Measurements from ENCODE around the gene TARS3. TPM values are rescaled to one million over a fixed set of nuclear protein-coding genes. Genes with fewer than 3 reads are reported as not detected.

TARS3 gene
- total and polyA plus RNA-seq, 2 donors (not counting 3 experiments of a cell fraction or from before 2014, with no cell fraction given): 0.91 to 8.2 TPM

DNA sequence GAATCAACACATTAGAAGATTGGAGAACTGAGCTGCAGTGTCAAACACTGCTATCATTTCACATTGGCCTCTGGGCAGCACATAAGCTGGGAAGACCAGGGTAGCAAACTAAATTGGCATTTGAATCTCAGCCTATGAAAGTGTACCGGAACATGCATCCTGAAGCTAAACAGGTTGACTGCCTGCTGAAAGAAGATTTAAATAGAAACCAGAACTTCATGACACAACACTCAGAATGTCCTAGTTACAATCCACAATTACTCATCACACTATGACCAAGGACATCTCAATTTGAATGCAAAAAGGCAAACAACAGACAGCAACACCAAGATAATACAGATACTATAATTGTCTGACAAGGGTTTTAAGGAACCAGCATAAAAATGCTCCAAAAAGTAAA, 98.3 kb downstream of the TARS3 start:
- DNase-seq (ENCODE audit: low read depth, low spot score): no peak
- Histone ChIP-seq H3K79me2 (ENCODE audit: control insufficient read depth, insufficient read depth, low read length) (no peaks in the 10 kb centered on the region), H3K27ac (ENCODE audit: insufficient read depth, low read depth, low read length) (no peak overlapping the region), H3K4me1 (ENCODE audit: control insufficient read depth, extremely low read depth, insufficient read depth, low read length) (no peaks in the 10 kb centered on the region), H3K4me3 (replicated peaks in 1 of 3; ENCODE audit: insufficient read depth in 1 of 3, low read depth in 1 of 3, low read length in 3 of 3) (no peak overlapping the region), H2AFZ (ENCODE audit: low read depth, low read length) (no peak overlapping the region), H4K20me1 (replicated peaks; ENCODE audit: control insufficient read depth, extremely low read depth, insufficient read depth, low read length) (no peaks in the 10 kb centered on the region), H3K9me3 (replicated peaks; ENCODE audit: control insufficient read depth, insufficient read depth, low read length) (no peaks in the 10 kb centered on the region), H3K9me1 (replicated peaks; ENCODE audit: control insufficient read depth, extremely low read depth, insufficient read depth, low read length) (no peaks in the 10 kb centered on the region), H3K9ac (replicated peaks; ENCODE audit: extremely low read depth, insufficient read depth, low read length) (no peak overlapping the region), H3K36me3 (ENCODE audit: control insufficient read depth in 2 of 2, extremely low read depth in 1 of 2, insufficient read depth in 2 of 2, low read length in 2 of 2) (no peaks in the 10 kb centered on the region), H3K4me2 (ENCODE audit: insufficient read depth, low read length) (no peak overlapping the region), H3K27me3 (ENCODE audit: control insufficient read depth in 2 of 2, insufficient read depth in 2 of 2, low read length in 2 of 2) (no peaks in the 10 kb centered on the region)
- dilution Hi-C loops (cut with MboI; ENCODE audit: extremely low pct_ligation_motif_present, low sequenced_read_pairs): no loop called here
- CTCF ChIA-PET: no interaction called here
- TF ChIP-seq POLR2AphosphoS5 (IDR thresholded peaks at IDR 0.05; ENCODE audit: insufficient read depth, low read depth, low read length) (no peak), FOS (IDR thresholded peaks at IDR 0.05; ENCODE audit: borderline replicate concordance, insufficient read depth, low read length) (no peak), EZH2 (IDR thresholded peaks at IDR 0.05; ENCODE audit: borderline replicate concordance, low read depth, low read length, severe bottlenecking) (no peak), JUN (IDR thresholded peaks at IDR 0.05; ENCODE audit: borderline replicate concordance, insufficient read depth, insufficient read length, low read depth) (no peak), MYC (IDR thresholded peaks at IDR 0.05; ENCODE audit: low read depth, low read length) (no peak), POLR2A (IDR thresholded peaks at IDR 0.05; ENCODE audit: low read depth, low read length) (no peak), GATA2 (IDR thresholded peaks at IDR 0.05; ENCODE audit: insufficient read depth, insufficient read length, low read depth, low read length) (no peak)
- TF ChIP-seq, protein P1, sequence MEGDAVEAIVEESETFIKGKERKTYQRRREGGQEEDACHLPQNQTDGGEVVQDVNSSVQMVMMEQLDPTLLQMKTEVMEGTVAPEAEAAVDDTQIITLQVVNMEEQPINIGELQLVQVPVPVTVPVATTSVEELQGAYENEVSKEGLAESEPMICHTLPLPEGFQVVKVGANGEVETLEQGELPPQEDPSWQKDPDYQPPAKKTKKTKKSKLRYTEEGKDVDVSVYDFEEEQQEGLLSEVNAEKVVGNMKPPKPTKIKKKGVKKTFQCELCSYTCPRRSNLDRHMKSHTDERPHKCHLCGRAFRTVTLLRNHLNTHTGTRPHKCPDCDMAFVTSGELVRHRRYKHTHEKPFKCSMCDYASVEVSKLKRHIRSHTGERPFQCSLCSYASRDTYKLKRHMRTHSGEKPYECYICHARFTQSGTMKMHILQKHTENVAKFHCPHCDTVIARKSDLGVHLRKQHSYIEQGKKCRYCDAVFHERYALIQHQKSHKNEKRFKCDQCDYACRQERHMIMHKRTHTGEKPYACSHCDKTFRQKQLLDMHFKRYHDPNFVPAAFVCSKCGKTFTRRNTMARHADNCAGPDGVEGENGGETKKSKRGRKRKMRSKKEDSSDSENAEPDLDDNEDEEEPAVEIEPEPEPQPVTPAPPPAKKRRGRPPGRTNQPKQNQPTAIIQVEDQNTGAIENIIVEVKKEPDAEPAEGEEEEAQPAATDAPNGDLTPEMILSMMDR (IDR thresholded peaks at IDR 0.05; ENCODE audit: extremely low read depth in 1 of 2, insufficient read depth in 1 of 2, low read depth in 1 of 2, low read length in 2 of 2): no peak
- TF ChIP-seq, protein P2, sequence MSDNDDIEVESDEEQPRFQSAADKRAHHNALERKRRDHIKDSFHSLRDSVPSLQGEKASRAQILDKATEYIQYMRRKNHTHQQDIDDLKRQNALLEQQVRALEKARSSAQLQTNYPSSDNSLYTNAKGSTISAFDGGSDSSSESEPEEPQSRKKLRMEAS (IDR thresholded peaks at IDR 0.05; ENCODE audit: insufficient read depth, insufficient read length): no peak
- FAIRE-seq: no peak
- no TSS peak for BruUV-seq (replicated peaks)
- POLR2A ChIA-PET: no interaction called here
- intact Hi-C loops (cut with micrococcal nuclease): no loop called here
